Islet of Langerhans (tissue), 1 donor: ENCODE data around the gene CDK4.

Source experiments
- FAIRE-seq: peaks from one replicate; lab custom pipeline; 2011; peaks lifted over from hg19 to GRCh38; lab: Jason Lieb, UNC

Gene CDK4

DNA sequence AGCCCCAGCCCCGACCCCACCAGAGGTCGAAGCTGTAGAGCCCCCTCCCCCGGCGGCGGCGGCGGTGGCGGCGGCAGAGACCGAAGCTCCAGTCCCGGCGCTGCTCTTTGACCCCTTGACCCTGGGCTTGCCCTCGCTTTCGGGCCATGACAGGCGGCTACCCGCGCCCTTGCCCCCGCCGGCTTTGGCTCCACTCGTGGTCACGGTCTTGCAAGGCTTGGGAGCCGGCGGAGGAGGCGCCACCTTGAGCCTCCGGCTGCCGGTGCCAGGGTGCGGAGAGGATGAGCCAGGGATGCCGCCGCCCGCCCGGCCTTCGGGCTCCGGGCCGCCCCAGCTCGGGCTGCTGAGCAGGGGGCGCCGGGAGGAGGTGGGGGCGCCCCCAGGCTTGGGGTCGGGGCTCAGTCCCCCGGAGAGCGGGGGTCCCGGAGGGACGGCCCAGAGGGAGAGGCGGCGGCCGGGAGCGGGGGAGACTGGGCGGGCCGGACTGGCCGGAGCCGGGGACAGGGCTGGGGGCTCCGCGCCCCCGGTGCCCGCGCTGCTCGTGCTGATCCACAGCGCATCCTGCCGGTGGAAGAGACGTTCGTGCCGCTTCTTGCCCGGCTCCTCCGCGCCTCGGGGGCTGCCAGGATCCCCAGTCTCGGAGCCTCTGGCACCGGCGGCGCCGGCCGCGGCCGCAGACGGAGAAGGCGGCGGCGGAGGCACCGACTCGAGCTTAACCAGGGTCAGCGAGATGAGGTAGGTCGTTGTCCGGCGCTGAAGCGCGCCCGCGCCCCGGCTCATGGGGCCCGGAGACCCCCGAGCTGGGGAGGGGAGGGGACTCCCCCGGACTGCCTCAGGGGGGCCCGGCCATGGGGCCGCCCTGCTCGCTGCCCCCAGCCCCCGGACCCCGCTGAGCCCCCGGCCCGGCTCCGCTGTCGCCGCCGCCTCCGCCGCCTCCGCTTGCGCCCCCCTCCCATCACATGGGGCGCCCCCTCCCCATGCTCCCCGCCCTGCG, 14.3 kb downstream of the CDK4 start:
- no peak for FAIRE-seq

- FAIRE-seq: no peak
Measured at GRCh38 chr12:57736741-57737466, 15.2 kb downstream of the CDK4 start.

- FAIRE-seq: no peak
Measured at GRCh38 chr12:57735952-57736740, 16.0 kb downstream of the CDK4 start.

GRCh38 chr12:57735198-57735855, 16.8 kb downstream of the CDK4 start:
- FAIRE-seq: no peak

DNA sequence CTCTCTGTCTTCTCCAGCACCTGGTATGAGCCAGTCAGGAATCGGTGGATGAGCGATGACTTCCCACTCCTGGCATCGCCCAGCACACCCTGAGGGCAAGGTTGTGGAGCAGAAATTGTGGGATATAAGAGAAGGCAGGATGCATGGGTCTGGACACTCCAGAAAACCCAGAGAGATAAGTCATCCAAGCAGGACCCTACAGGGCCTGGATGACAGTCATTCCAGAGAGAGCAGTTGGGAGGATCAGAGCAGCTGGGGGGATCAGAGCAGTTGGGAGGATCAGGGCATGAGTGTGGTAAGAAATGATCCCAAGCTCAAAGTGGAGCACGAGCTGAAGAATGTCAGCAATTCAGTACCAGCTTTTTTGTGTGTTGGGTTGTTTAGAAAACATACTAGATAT, 17.5 kb downstream of the CDK4 start:
- no peak for FAIRE-seq

- no peak for FAIRE-seq
Measured at GRCh38 chr12:57733928-57734327, 18.2 kb downstream of the CDK4 start.

DNA sequence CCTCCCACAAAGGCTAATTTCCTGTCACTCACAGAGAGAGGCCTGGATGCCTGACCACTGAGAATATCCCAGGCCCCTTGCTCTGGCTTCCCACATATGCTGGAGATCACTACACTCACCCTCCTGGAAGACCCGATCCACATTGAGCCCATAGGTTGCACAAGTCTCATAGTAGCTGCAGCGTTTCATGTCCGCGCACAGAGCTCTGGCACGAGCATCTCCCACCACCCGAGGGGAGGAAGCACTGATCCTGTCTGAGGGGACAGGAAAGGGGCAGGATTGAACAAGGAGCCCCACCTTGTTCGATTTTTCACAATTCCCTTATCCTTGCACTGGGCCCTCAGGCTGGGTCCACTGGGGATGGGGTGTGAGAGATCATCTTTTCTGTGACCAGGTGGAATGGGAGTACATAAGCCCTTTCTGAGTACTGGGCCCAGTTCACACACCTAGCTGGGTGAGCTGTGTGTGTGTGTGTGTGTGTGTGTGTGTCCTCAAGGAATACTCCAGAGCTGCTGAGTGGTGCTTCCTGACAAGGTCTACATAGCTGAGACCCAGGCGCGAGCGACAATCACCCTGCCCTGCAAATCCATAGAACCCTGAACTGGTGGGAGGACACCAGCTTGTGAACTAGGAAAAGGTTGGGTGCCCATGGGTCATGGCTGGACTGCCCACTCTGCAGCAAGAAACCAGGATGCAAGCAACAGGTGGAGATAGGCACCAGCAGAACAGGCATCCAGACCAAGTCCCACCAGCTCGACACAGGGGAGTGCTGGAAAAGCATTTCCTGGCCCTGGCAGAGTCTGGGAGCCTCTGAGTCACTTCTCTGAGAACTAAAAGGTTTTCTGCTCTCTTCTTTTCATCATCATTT, 19.1 kb downstream of the CDK4 start:
- no peak for FAIRE-seq

DNA sequence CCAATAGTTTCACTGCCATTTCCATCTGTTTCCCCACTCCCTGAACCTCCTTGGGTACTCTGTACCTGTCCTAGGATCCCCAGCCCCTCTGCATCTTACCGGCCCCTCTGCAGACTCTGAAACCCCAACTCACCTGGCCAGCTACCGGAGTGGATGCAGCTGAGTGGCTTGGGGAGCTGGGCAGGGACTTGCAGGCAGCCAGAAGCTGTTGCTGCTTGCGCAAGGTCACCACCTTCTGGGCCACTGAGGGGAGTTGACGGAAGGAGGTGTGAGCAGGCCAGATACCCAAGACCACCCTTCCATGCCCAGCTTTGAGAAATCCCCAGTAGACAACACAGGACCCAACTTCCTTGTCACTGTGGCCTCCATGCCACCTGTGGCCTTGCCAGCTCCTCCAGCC, 19.8 kb downstream of the CDK4 start:
- no peak for FAIRE-seq

DNA sequence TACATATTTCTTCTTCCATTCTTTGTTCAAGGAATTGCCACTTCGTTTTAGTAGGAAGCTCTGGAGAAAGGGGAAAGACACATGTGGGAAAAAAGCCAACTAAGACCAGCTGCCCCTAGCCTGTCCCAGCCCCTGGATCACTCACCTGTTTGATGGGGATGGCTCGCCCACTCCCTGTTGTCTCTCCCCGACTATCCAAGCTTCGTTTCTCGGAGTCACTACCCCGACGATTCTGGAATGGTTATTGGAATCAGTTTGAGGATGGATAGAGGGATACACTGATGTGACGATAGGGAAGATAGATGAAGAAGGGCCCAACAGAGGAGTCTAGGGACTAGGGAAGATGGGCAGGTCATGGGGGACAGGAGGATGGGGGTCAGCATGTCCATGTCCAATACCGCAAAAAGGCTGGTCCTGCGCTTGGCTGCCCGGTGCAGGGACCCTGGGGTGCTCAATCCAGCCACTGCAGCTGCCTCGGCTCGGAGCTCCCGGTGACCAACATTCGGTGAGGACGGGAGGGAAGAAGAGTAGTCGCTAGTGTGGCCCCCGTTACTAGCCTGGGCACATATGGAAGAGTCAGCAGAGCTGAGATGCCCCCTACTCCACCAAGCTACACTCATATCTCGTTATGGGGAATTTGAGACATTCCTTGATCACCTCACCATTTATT, 20.6 kb downstream of the CDK4 start:
- no peak for FAIRE-seq

GRCh38 chr12:57730336-57731067, 21.6 kb downstream of the CDK4 start:
- FAIRE-seq: no peak

DNA sequence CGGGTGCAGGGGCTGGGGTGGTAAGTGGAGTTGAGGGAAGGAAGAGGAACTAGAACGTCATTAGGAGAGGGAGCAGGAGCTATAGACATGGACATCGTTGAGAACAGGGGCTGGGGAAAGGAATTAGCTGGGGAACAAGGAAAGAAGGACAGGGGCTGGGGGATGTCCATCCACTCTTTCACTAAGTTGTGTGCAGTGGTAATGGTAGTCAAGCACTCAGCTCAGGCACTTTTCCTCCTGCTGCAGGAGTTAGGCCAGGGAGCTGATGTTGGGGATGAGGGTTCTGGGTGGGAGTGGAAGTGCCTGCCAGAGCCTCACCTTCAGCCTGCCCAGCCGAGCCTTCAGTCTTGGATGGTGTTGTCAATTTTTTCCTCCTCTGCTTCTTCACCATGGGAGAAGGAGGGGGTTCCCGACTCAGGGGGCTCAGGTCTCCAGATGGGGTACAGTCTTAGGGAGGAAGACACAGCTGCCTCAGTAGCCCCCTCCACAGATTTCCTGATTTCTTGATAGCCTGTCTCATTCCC, 22.7 kb downstream of the CDK4 start:
- no peak for FAIRE-seq

GRCh38 chr12:57727758-57728395, 24.2 kb downstream of the CDK4 start:
- FAIRE-seq: no peak

- FAIRE-seq: no peak
Measured at GRCh38 chr12:57726884-57727757, 25.0 kb downstream of the CDK4 start.

DNA sequence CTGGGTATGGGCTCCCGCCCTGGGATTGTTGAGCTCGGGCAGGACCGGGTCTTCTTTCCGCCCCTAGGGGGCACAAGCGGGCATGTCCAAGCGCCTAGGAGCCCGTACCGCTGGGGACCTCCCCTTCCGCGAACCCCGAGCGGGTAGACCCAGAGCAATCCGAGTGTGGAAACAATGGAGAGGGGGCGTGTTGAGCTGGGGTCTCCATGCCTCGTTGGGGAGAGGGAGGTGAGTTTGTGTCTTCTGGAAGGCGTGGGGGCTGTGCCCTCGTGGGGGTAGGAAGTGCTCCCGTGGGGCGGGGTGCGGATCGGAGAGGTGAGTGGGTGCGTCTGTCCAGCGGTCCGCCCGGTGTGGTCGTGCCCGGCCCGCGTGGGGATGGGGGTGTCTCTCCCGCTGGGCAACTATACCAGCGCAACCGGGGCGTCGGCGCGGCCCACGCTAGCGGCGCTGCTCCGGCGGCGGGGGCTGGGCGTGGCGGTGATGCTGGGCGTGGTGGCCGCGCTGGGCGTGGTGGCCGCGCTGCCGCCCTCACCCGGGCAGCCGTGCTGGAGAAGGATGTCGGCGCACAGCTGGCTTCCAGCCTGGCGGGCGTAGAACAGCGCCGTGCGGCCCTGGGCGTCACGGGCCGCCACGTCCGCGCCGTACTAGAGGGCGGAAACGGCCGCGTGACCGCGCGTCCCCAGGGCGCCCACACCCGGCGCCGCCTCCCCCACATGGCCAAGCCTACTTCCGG, 25.8 kb downstream of the CDK4 start:
- no peak for FAIRE-seq

DNA sequence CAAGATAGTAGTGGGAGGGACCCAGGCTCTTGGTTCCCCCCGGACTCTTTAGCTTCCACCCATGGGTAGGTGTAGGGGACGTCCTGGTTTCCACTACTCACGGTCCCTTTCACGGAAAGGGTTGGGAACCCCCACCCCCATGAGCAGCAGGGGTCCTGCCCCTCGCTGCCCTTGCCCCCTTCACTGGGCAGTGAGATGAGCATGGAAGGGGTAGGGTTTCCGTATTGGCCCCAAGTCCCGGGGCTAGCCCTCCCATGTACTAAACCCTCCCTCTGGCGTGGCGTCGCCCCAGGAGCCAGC, 26.3 kb downstream of the CDK4 start:
- FAIRE-seq: no peak

- no peak for FAIRE-seq
Measured at GRCh38 chr12:57724936-57725740, 27.0 kb downstream of the CDK4 start.
